SU-DHL-6 (cell line): Measurements from ENCODE around the gene LYSMD1.
A peak's percentile ranks its signal among the peaks of the same experiment; 100 is the strongest.

Experiments used
- H2AFZ ChIP-seq: fragments of 200-600 bp; sonication (generic); 2 replicates; pipeline ENCODE4 v1.6.1; 2014; ENCODE audit warnings: low read depth, mild to moderate bottlenecking, moderate library complexity, mixed read lengths, antibody characterized with exemption, low read length; ENCODE audit not compliant: severe bottlenecking
- H3F3A ChIP-seq: fragments of 200-600 bp; shearing (Covaris generic); 2 replicates; pipeline ENCODE4 v1.6.0; 2016; ENCODE audit warnings: antibody characterized with exemption, mild to moderate bottlenecking; ENCODE audit not compliant: insufficient read depth
- H3K27ac ChIP-seq: fragments of 200-600 bp; sonication (generic); 2 replicates; pipeline ENCODE4 v1.5.1; 2016; ENCODE audit warnings: low read depth, mild to moderate bottlenecking, low read length, moderate library complexity, mixed read lengths
- H3K27me3 ChIP-seq: fragments of 200-600 bp; sonication (generic), shearing (Covaris generic); 2 replicates; pipeline ENCODE4 v1.6.0; 2014; ENCODE audit warnings: mild to moderate bottlenecking, low read length
- H3K36me3 ChIP-seq: fragments of 200-600 bp; sonication (generic); 2 replicates; pipeline ENCODE4 v1.6.1; 2014; ENCODE audit warnings: mild to moderate bottlenecking, low read length, mixed read lengths
- H3K4me2 ChIP-seq: fragments of 300-600, 200-600 bp; shearing (Covaris generic), sonication (generic); 2 replicates; pipeline ENCODE4 v1.6.0; 2014; ENCODE audit warnings: low read length, low read depth, mild to moderate bottlenecking; ENCODE audit not compliant: poor library complexity, severe bottlenecking
- H3K4me3 ChIP-seq: fragments of 200-600 bp; sonication (generic); 2 replicates; pipeline ENCODE4 v1.5.1; 2014; ENCODE audit warnings: antibody characterized with exemption, low read length, mild to moderate bottlenecking, mixed read lengths; ENCODE audit not compliant: insufficient read depth, poor library complexity, severe bottlenecking
- H3K79me2 ChIP-seq: fragments of 200-600 bp; sonication (generic); 2 replicates; pipeline ENCODE4 v1.6.1; 2014; ENCODE audit warnings: mild to moderate bottlenecking, low read length, moderate library complexity; ENCODE audit not compliant: insufficient read depth
- H3K9ac ChIP-seq: fragments of 200-600 bp; sonication (generic); 2 replicates; pipeline ENCODE4 v1.7.0; 2014; ENCODE audit warnings: mild to moderate bottlenecking, low read length
- H3K9me2 ChIP-seq: fragments of 200-600 bp; sonication (generic); replicated peaks from 2 replicates; pipeline ENCODE4 v1.6.1; 2014; ENCODE audit warnings: low read length; ENCODE audit not compliant: insufficient read depth
- H3K9me3 ChIP-seq: fragments of 200-600 bp; sonication (generic); 2 replicates; pipeline ENCODE4 v1.6.1; 2014; ENCODE audit warnings: low read length, mixed read lengths; ENCODE audit not compliant: insufficient read depth
- H4K20me1 ChIP-seq: fragments of 200-600 bp; sonication (generic); 2 replicates; pipeline ENCODE4 v1.6.1; 2014; ENCODE audit warnings: low read depth, mild to moderate bottlenecking, antibody characterized with exemption, low read length, moderate library complexity, mixed read lengths
- CTCF ChIP-seq: fragments of 200-600 bp; sonication (generic); IDR thresholded peaks from one replicate; pipeline ENCODE4 v1.5.1; 2017; ENCODE audit warnings: antibody characterized with exemption, mild to moderate bottlenecking, low read length, moderate library complexity; ENCODE audit not compliant: insufficient read depth, poor library complexity, severe bottlenecking
- EZH2phosphoT487 ChIP-seq: fragments of 200-600 bp; sonication (generic), shearing (Covaris generic); conservative IDR thresholded peaks from 2 replicates; pipeline ENCODE4 v1.6.1; 2018; ENCODE audit warnings: mild to moderate bottlenecking, antibody characterized with exemption, low read length, moderate library complexity, mixed read lengths

The LYSMD1 gene

GRCh38 chr1:151171190-151171589 is 5.5 kb upstream of the LYSMD1 start:
- Histone ChIP-seq H4K20me1 (no peaks in the 10 kb centered on the region), H3K9me3 (no peaks in the 10 kb centered on the region), H3K9ac (no peak overlapping the region), H3K36me3 (peaks cover 2% of the 10 kb centered on the region; the same call in 1 of the 2 replicates), H3K27ac (no peak overlapping the region), H3K79me2 (peaks cover 13% of the 10 kb centered on the region), H3K9me2 (no peaks in the 10 kb centered on the region), H2AFZ (no peak overlapping the region), H3K4me3 (no peak overlapping the region), H3K4me2 (no peak overlapping the region), H3K27me3 (no peaks in the 10 kb centered on the region), H3F3A (no peaks in the 10 kb centered on the region)
- TF ChIP-seq CTCF (no peak), EZH2phosphoT487 (no peak)

GRCh38 chr1:151167116-151167515 is 1.4 kb upstream of the LYSMD1 start:
- H3K4me2 ChIP-seq = peak overlapping the region; percentile 74
- H3K4me3 ChIP-seq = peak overlapping the region; percentile 93
- no peaks in the 10 kb centered on the region for H3K27me3 ChIP-seq
- 0 out of 2 replicates have a peak, but pooled peaks cover under 1% of the 10 kb centered on the region for H3F3A ChIP-seq
- no peak overlapping the region for H2AFZ ChIP-seq
- peak overlapping the region; percentile 77 for H3K9ac ChIP-seq
- TF ChIP-seq EZH2phosphoT487 (no peak), CTCF (no peak)
- H3K9me2 ChIP-seq = no peaks in the 10 kb centered on the region
- H3K9me3 ChIP-seq = no peaks in the 10 kb centered on the region
- H3K79me2 ChIP-seq = peaks cover 22% of the 10 kb centered on the region
- no peaks in the 10 kb centered on the region for H4K20me1 ChIP-seq
- no peak overlapping the region for H3K27ac ChIP-seq
- no peaks in the 10 kb centered on the region for H3K36me3 ChIP-seq

DNA sequence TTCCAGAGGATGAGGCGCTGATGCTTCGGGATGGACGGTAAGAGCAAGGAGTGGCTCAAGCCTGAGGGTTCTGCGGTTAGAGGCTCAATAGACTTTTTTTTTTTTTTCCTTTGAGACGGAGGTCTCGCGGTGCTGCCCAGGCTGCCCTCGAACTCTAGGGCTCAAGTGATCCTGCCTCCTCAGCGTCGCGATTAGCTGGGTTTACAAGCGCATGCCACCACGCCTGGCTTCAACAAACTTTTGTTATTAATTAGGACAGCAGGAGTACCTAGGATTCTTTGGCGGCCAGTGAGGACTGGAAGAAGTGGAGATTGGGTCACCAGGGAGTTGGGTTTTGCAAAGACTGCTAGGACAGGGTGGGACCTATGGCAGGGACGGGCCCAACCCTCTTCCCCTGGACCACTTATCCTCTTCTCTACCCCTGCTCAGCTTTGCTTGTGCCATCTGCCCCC is 829 bp upstream of the LYSMD1 start:
- no peaks in the 10 kb centered on the region for H3K36me3 ChIP-seq

More for the DNA sequence above, 829 bp upstream of the LYSMD1 start:
- Histone ChIP-seq H3K27ac (peak overlapping the region; percentile 45), H4K20me1 (no peaks in the 10 kb centered on the region), H3K4me3 (peak overlapping the region; percentile 93), H3K27me3 (no peaks in the 10 kb centered on the region), H3K9me2 (no peaks in the 10 kb centered on the region), H3K9ac (peak overlapping the region; percentile 77), H3F3A (0 out of 2 replicates have a peak, but pooled peaks cover 5% of the 10 kb centered on the region), H3K4me2 (peak overlapping the region; percentile 74), H3K9me3 (no peaks in the 10 kb centered on the region), H2AFZ (peak overlapping the region; percentile 15), H3K79me2 (peaks cover 22% of the 10 kb centered on the region)
- no peak for TF ChIP-seq CTCF
- no peak for TF ChIP-seq EZH2phosphoT487
